BE2C (cell line): Measurements from ENCODE around the gene NPM1.

Source experiments
- DNase-seq: peaks from one replicate; pipeline ENCODE4 v3.0.0-alpha.2; 2020
- H3K27me3 ChIP-seq: fragments of 250-450 bp; sonication (Bioruptor Pico); 2 replicates; pipeline ENCODE4 v1.5.1; 2020; ENCODE audit warnings: mild to moderate bottlenecking
- H3K36me3 ChIP-seq: fragments of 250-450 bp; sonication (Bioruptor Pico); 2 replicates; pipeline ENCODE4 v1.5.1; 2020; ENCODE audit warnings: mild to moderate bottlenecking
- H3K4me1 ChIP-seq: fragments of 250-450 bp; sonication (Bioruptor Pico); 2 replicates; pipeline ENCODE4 v1.5.1; 2020
- H3K4me3 ChIP-seq: 2 replicates; pipeline ENCODE4 v1.5.1; 2011; ENCODE audit warnings: low read depth, low read length
- H3K9me3 ChIP-seq: fragments of 250-450 bp; sonication (Bioruptor Pico); 2 replicates; pipeline ENCODE4 v1.5.1; 2020
- CTCF ChIP-seq: IDR thresholded peaks from 2 replicates; pipeline ENCODE4 v1.5.1; 2012; ENCODE audit warnings: mild to moderate bottlenecking, low read depth, low read length

Gene NPM1

GRCh38 chr5:171429543-171429910 lies 41.9 kb downstream of the NPM1 start:
- Histone ChIP-seq H3K4me1 (no peaks in the 10 kb centered on the region), H3K36me3 (no peaks in the 10 kb centered on the region), H3K4me3 (no peak overlapping the region), H3K27me3 (no peaks in the 10 kb centered on the region), H3K9me3 (no peaks in the 10 kb centered on the region; the same call in 1 of the 2 replicates)
- TF ChIP-seq CTCF = no peak
- DNase-seq = no peak

DNA sequence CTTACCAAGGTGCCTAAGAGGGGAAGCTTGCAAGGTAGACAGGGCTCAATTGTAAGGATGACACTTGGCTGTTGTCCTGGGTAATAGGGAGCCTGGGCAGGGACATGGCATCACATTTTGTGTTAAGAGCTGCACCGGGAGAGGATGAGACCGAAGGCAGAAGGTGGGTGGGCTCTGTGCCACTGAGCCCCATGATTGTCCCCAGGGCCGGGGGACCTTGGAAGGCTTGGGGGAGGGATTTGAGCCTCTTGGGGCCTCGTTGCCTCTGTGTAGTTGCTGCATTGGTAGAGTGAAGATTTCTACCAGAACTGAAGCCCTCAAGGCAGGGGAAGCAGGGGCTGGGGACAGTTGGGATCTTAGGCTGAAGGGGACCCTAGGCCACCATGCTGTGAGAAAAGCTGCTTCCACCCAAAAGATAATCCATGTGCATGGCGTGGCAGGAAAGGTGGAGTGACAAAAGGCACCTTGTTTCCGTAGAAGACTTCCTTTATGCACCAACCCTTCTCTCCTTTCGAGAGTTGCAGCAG lies 43.7 kb downstream of the NPM1 start:
- H3K4me1 ChIP-seq = no peaks in the 10 kb centered on the region
- DNase-seq = no peak
- no peaks in the 10 kb centered on the region for H3K27me3 ChIP-seq
- no peak for TF ChIP-seq CTCF
- no peak overlapping the region for H3K4me3 ChIP-seq
- H3K9me3 ChIP-seq = no peaks in the 10 kb centered on the region; the same call in 1 of the 2 replicates
- H3K36me3 ChIP-seq = no peaks in the 10 kb centered on the region

- Histone ChIP-seq H3K4me3 (no peak overlapping the region), H3K36me3 (no peaks in the 10 kb centered on the region), H3K4me1 (no peaks in the 10 kb centered on the region), H3K27me3 (no peaks in the 10 kb centered on the region), H3K9me3 (no peaks in the 10 kb centered on the region; the same call in 1 of the 2 replicates)
- no peak for TF ChIP-seq CTCF
- DNase-seq = no peak
Measured at GRCh38 chr5:171432076-171432475, 44.4 kb downstream of the NPM1 start.

- Histone ChIP-seq H3K4me1 (no peaks in the 10 kb centered on the region), H3K9me3 (no peaks in the 10 kb centered on the region; the same call in 1 of the 2 replicates), H3K4me3 (no peak overlapping the region), H3K27me3 (no peaks in the 10 kb centered on the region), H3K36me3 (no peaks in the 10 kb centered on the region)
- no peak for TF ChIP-seq CTCF
- DNase-seq = no peak
Measured at GRCh38 chr5:171432583-171433351, 45.1 kb downstream of the NPM1 start.

DNA sequence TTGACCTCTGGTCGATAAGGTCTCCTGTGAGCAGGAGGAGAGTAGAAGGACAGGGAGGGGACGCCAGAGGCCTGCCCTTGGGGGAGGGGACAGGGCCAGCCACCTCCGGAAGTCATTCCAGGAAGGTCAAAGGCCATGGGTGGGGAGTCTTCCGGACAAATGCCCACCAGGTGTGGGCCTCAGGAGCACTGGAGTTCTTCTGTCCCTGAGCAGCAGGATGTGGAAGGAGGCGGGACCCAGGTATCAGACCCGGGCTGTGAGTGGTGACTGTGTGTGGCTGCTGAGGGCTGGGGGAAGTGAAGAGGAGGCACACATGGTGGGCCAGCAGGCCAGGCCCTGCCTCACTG lies 45.7 kb downstream of the NPM1 start:
- DNase-seq = no peak
- H3K9me3 ChIP-seq = no peaks in the 10 kb centered on the region; the same call in 1 of the 2 replicates
- no peaks in the 10 kb centered on the region for H3K4me1 ChIP-seq
- no peak overlapping the region for H3K4me3 ChIP-seq
- no peaks in the 10 kb centered on the region for H3K27me3 ChIP-seq
- TF ChIP-seq CTCF = no peak
- H3K36me3 ChIP-seq = no peaks in the 10 kb centered on the region

GRCh38 chr5:171433982-171434676 lies 46.5 kb downstream of the NPM1 start:
- no peak; the same call in 1 of the 2 replicates for TF ChIP-seq CTCF
- H3K9me3 ChIP-seq = no peaks in the 10 kb centered on the region; the same call in 1 of the 2 replicates
- no peaks in the 10 kb centered on the region for H3K4me1 ChIP-seq
- no peaks in the 10 kb centered on the region for H3K27me3 ChIP-seq
- H3K4me3 ChIP-seq = no peak overlapping the region
- no peaks in the 10 kb centered on the region for H3K36me3 ChIP-seq
- DNase-seq = no peak
